Muscle of leg (tissue), 11 donors: ENCODE results near the gene LTBP1. TPM values are rescaled to one million over a fixed set of nuclear protein-coding genes. Genes with fewer than 3 reads are reported as not detected.

Source experiments
- DNase-seq: peaks from one replicate; pipeline ENCODE4 v3.0.0; 2013
- H3K27ac ChIP-seq: one replicate; pipeline ENCODE4 v1.5.1; 2013; ENCODE audit warnings: mild to moderate bottlenecking, low read length, control low read depth
- H3K27me3 ChIP-seq: one replicate; pipeline ENCODE4 v1.6.1; 2013; ENCODE audit warnings: low read length; ENCODE audit not compliant: control insufficient read depth, insufficient read depth
- H3K36me3 ChIP-seq: one replicate; pipeline ENCODE4 v1.6.1; 2013; ENCODE audit warnings: low read length; ENCODE audit not compliant: control insufficient read depth, insufficient read depth
- H3K4me1 ChIP-seq: one replicate; pipeline ENCODE4 v1.6.1; 2013; ENCODE audit warnings: low read length; ENCODE audit not compliant: control insufficient read depth, insufficient read depth
- H3K4me3 ChIP-seq: one replicate; pipeline ENCODE4 v1.5.1; 2013; ENCODE audit warnings: low read length, control low read depth
- H3K9me3 ChIP-seq: replicated peaks from 2 replicates; pipeline ENCODE4 v1.6.1; 2013; ENCODE audit warnings: low read depth, low read length; ENCODE audit not compliant: control insufficient read depth
- WGBS: methylation state at CpG from one replicate; pipeline ENCODE4 v1.1.5; 2013; ENCODE audit warnings: missing lambda C conversion rate; ENCODE audit not compliant: insufficient coverage; 5-methylcytosine and 5-hydroxymethylcytosine counted together
- polyA plus RNA-seq, 8 donors: library from polyadenylated mRNA; unstranded; fragments of 120-200 nt; gene quantifications; one replicate each; pipeline versions ENCODE4 v1.2.1 to v1.2.3, GENCODE V29; 2013; ENCODE audit warnings: inconsistent platforms in 1 of 8, low replicate concordance in 1 of 8; ENCODE audit not compliant: insufficient read length in 8 of 8, insufficient read depth in 1 of 8
- total RNA-seq: library from RNA; stranded (reverse); fragments of 120-200 nt; gene quantifications from one replicate; pipeline ENCODE4 v1.2.4, GENCODE V29; 2013

Gene LTBP1
- total and polyA plus RNA-seq, 9 donors: 37.5 to 87.3 (median 57.9) TPM

DNA sequence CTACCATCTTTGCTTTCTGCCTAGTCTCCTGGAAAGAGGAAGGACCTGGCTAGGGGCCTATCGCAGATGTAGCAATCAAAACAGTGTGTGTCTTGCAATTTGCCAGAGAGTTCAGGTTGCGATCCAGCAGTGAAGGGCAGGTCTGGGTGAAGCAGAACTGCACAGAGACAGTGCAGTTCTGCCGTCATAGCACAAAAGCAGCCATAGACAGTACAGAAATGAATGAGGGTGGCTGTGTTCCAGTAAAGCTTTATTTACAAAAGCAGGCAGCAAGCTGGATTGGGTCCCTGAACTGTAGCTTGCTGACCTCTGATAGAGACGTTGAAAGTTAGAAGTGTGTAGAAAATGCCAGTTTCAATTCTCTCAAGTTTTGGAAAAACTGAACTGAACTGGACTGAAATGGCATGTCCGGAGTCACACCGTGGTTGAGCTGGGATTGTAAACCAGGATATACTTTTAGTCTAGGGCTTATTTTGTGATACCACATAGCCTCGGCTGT, 186.8 kb downstream of the LTBP1 start:
- peak; percentile 49 for DNase-seq
- no peaks in the 10 kb centered on the region for H3K27me3 ChIP-seq
- WGBS: 47% methylated on average over 6 of the region's 7 CpGs
- peaks cover 23% of the 10 kb centered on the region for H3K4me1 ChIP-seq
- H3K27ac ChIP-seq: peak overlapping the region; percentile 84
- H3K4me3 ChIP-seq: no peak overlapping the region
- no peaks in the 10 kb centered on the region for H3K9me3 ChIP-seq
- H3K36me3 ChIP-seq: no peaks in the 10 kb centered on the region

- no peaks in the 10 kb centered on the region for H3K36me3 ChIP-seq
- peak; percentile 96 for DNase-seq
- H3K27ac ChIP-seq: peak overlapping the region; percentile 84
- 6% methylated on average over 9 of the region's 14 CpGs for WGBS
- peak overlapping the region; percentile 37 for H3K4me3 ChIP-seq
- H3K27me3 ChIP-seq: no peaks in the 10 kb centered on the region
- no peaks in the 10 kb centered on the region for H3K9me3 ChIP-seq
- peaks cover 23% of the 10 kb centered on the region for H3K4me1 ChIP-seq
These were observed 187.5 kb downstream of the LTBP1 start for GRCh38 chr2:33134086-33134771.

- Histone ChIP-seq H3K4me3 (peak overlapping the region; percentile 37), H3K36me3 (no peaks in the 10 kb centered on the region), H3K27me3 (no peaks in the 10 kb centered on the region), H3K4me1 (peaks cover 23% of the 10 kb centered on the region), H3K9me3 (no peaks in the 10 kb centered on the region), H3K27ac (peak overlapping the region; percentile 84)
- WGBS: no CpG with 5 or more reads among the region's 13 CpGs
- peak; percentile 65 for DNase-seq
These were observed 188.2 kb downstream of the LTBP1 start for GRCh38 chr2:33134791-33135560.

GRCh38 chr2:33135645-33136044, 188.9 kb downstream of the LTBP1 start:
- Histone ChIP-seq H3K4me1 (peaks cover 23% of the 10 kb centered on the region), H3K27ac (peak overlapping the region; percentile 84), H3K4me3 (peak overlapping the region; percentile 37), H3K36me3 (no peaks in the 10 kb centered on the region), H3K9me3 (no peaks in the 10 kb centered on the region), H3K27me3 (no peaks in the 10 kb centered on the region)
- DNase-seq: no peak
- no CpG with 5 or more reads among the region's 4 CpGs for WGBS

GRCh38 chr2:33136056-33136455, 189.3 kb downstream of the LTBP1 start:
- H3K9me3 ChIP-seq: no peaks in the 10 kb centered on the region
- H3K27me3 ChIP-seq: no peaks in the 10 kb centered on the region
- H3K27ac ChIP-seq: peak overlapping the region; percentile 84
- peaks cover 23% of the 10 kb centered on the region for H3K4me1 ChIP-seq
- no peaks in the 10 kb centered on the region for H3K36me3 ChIP-seq
- peak; percentile 55 for DNase-seq
- 51% methylated on average over 2 of the region's 4 CpGs for WGBS
- peak overlapping the region; percentile 37 for H3K4me3 ChIP-seq

DNA sequence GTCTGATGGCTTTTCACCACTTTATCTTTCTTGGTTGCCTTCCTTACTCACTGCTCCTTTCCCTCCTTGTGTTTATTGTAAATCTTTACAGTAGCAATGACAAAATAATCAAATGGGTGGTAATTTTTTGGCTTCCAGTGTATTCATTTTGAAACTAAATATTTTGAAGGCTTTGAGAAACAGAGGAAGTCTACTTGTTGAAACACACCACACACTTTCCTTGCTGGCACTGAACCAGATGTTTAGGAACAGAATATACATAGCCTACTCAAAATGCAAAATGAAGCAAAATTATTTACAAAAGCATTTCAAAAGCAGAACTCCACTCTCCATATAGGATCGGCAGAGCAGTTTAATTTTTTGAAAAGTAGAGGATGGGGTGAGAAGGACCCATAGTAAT, 189.8 kb downstream of the LTBP1 start:
- peak; percentile 57 for DNase-seq
- H3K27me3 ChIP-seq: no peaks in the 10 kb centered on the region
- peak overlapping the region; percentile 63 for H3K27ac ChIP-seq
- WGBS: no CpG with 5 or more reads among the region's 1 CpG
- no peaks in the 10 kb centered on the region for H3K36me3 ChIP-seq
- H3K4me1 ChIP-seq: peaks cover 23% of the 10 kb centered on the region
- no peaks in the 10 kb centered on the region for H3K9me3 ChIP-seq
- peak overlapping the region; percentile 9 for H3K4me3 ChIP-seq

GRCh38 chr2:33137331-33137730, 190.6 kb downstream of the LTBP1 start:
- H3K4me1 ChIP-seq: peaks cover 23% of the 10 kb centered on the region
- H3K36me3 ChIP-seq: no peaks in the 10 kb centered on the region
- no peak overlapping the region for H3K27ac ChIP-seq
- WGBS: no CpG with 5 or more reads among the region's 1 CpG
- H3K4me3 ChIP-seq: no peak overlapping the region
- H3K27me3 ChIP-seq: no peaks in the 10 kb centered on the region
- no peak for DNase-seq
- no peaks in the 10 kb centered on the region for H3K9me3 ChIP-seq

DNA sequence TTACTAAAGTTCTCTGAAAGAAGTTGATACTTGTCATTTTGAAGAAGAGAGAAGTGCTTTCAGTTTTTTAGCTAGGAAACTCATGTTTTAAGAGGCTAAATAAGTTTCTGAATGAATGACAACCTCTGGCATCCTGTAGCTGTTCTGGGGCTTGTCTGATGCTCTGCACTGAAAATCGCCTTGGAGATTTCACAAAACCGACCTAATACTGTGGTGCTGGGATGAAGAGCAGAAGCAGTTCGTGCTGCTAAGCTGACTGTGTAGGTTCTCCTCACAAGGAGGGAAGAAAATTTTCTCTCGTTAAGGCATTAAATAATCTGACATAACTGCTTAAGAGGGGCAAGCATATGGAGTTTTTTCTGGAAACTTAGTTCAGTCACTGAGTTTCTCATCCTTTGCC, 193.2 kb downstream of the LTBP1 start:
- Histone ChIP-seq H3K27ac (no peak overlapping the region), H3K36me3 (no peaks in the 10 kb centered on the region), H3K27me3 (no peaks in the 10 kb centered on the region), H3K9me3 (no peaks in the 10 kb centered on the region), H3K4me3 (no peak overlapping the region), H3K4me1 (peaks cover 19% of the 10 kb centered on the region)
- WGBS: 79% methylated on average over 3 of the region's 4 CpGs
- DNase-seq: no peak

- Histone ChIP-seq H3K27ac (no peak overlapping the region), H3K27me3 (no peaks in the 10 kb centered on the region), H3K4me3 (no peak overlapping the region), H3K9me3 (no peaks in the 10 kb centered on the region), H3K4me1 (peaks cover 23% of the 10 kb centered on the region), H3K36me3 (no peaks in the 10 kb centered on the region)
- WGBS: 100% methylated on average over 1 of the region's 5 CpGs
- no peak for DNase-seq
These were observed 194.7 kb downstream of the LTBP1 start for GRCh38 chr2:33141476-33141875.

- Histone ChIP-seq H3K4me1 (peaks cover 26% of the 10 kb centered on the region), H3K36me3 (peaks cover 3% of the 10 kb centered on the region), H3K4me3 (no peak overlapping the region), H3K9me3 (no peaks in the 10 kb centered on the region), H3K27ac (peak overlapping the region; percentile 44), H3K27me3 (no peaks in the 10 kb centered on the region)
- WGBS: 55% methylated on average over 4 of the region's 4 CpGs
- DNase-seq: no peak
These were observed 196.1 kb downstream of the LTBP1 start for GRCh38 chr2:33142810-33143209.
